GM21367 (cell line): ENCODE data around the gene SFMBT2.
"Not testable (repeated sequence)": the region's sequence is repeated elsewhere in the genome, so short reads cannot be mapped to it uniquely, and the experiment has no call there.

Experiments
- ATAC-seq: cut with Tn5 transposase; IDR thresholded peaks from one replicate; pipeline ENCODE4 v1.9.1; 2021; ENCODE audit not compliant: unreplicated experiment

The SFMBT2 gene

DNA sequence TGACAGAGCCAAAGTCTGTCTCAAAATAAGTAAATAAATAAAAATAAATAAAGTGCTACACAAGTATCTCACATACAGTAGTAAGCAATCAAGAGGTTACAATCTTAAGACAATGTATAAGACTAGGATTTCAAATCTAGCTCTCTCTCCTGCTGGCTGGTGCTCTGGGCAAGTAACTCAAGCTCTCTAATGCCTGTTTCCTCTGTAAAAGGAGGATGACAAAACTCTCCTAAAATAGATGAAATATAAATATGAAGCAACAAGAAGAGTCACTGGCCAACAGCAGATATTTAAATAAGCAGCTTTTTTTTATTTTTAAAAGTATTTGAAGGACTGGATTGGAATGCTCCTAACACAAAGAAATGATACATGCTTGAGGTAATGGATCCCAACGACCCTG lies 7.2 kb downstream of the SFMBT2 start:
- no peak for ATAC-seq

DNA sequence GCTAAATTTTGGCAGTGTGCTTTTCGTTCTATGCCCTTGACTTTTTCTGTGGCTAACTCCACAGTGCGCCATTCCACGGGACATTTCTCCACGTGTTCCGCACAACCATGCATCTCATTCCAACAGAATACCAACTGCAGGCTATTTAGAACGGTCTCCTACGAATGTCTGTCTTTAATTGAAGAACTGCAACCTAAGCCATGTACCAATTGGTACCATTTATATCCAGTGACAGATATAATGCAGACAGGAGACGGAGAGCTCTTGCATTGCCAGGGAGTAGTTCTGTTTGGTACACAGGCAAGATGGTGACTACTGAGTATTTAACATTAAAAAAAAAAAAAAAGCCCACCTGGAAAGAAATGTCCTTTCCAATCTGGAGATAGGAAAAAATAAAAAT lies 9.1 kb downstream of the SFMBT2 start:
- no peak for ATAC-seq

DNA sequence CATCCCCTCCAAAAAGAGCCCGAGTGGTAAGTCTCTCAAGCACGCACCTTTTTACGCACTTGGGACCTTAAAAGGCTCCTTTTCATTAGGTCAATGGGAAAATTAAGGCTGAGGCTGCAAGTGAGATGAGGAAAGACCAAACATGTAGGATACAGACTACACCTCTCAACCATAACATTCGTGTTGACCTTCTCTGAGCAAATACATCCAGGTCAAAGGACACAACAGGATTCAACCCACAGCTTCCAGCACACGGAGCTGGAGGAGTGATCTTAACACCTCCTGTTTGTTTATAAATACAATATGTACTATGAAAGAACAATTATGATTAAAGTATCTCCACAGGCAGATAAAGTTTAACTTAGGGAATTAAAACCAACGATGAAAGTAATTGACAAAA lies 9.7 kb downstream of the SFMBT2 start:
- ATAC-seq: no peak

- ATAC-seq: no peak
Observed at GRCh38 chr10:7400068-7400715, 10.6 kb downstream of the SFMBT2 start.

- no peak for ATAC-seq
Observed at GRCh38 chr10:7399533-7399932, 11.3 kb downstream of the SFMBT2 start.

DNA sequence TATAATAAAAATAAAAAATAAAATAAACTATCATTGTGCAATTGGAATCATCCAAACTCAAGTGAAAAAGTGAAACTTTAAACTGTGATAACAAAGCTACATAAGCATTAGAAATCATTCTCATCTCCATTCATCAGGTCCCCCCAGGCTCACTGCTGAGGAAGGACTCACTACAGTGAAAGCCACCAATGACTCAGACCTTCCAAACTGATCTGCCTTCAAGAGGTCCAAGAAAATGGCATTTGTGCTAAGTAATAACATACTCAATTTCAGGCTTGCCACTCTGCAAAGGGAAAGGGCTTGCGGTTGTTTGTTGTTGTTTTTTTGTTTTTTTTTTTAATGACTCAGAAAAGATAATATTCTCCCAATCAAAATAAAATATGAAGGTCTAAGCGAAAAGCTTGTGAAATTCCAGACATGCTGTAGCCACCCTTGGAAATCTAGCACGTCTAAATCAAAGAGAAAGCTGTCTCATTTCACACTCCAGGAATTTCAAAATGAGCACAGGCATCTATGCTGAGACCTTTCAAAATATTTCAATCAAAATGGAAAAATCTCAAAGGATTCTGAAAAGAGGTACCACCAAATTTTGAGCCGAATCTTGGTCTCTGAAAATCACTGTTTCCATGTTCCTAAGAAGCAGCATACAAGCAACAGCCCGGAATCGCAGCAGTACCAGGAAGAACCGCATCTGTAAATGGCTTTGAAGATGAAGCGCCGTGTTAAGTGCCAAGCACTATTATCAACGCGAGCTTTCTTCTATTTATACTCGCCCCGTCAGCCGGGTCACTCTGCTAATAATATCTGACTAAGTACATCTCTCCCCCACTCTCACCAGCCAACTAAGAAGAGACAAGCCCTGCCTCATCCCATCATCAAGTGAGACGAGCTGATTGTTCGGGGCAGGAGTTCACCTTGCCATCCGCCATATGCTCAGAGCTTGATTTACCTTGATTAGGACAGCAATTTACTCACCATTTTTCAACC lies 13.5 kb downstream of the SFMBT2 start:
- no peak for ATAC-seq

DNA sequence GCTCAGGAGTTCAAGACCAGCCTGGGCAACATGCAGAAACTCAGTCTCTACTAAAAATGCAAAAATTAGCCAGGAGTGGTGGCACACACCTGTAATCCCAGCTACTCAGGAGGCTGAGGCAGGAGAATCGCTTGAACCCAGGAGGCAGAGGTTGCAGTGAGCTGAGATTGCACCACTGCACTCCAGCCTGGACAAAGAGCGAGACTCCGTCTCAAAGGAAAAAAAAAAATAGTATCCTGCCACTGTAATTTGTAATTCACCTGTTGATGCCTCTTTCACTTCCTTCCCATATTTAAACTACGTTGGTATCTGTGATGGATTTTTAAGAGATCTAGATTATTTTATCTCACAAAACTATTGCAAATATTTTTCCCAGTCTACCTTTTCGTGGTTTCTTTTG lies 18.5 kb downstream of the SFMBT2 start:
- ATAC-seq: not testable (repeated sequence)

- ATAC-seq: no peak
Observed at GRCh38 chr10:7391748-7392147, 19.1 kb downstream of the SFMBT2 start.

DNA sequence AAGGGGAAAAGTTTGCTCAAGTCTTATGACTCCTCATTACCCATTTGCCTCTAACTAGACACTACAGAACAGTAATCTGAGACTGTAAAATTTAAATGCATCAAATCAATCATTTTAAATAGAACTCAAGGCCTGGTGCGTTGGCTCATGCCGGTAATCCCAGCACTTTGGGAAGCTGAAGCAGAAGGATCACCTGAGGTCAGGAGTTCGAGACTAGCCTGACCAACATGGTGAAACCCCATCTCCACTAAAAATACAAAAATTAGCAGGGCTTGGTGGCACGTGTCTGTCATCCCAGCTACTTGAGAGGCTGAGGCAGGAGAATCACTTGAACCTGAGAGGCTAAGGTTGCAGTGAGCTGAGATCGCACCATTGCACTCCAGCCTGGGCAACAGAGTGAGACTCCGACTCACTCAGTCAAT lies 20.1 kb downstream of the SFMBT2 start:
- ATAC-seq: not testable (repeated sequence)

DNA sequence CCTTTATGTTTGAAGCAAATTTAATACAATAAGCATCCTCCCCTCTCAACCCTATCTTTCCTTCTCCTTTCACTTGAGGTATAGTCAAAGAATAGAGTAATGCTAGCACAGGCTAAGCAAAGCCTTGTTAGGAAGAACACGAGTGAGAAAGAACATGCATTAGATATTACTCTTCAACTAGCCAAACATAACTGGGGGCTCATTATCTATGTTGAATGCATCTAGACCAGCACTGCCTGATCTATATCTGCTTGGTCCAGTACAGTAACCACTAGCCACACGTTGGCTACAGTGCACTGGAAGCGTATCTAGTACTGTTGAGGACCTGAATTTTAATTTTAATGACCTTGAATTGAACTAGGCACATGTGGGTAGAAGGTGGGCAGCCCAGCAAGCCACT lies 21.0 kb downstream of the SFMBT2 start:
- no peak for ATAC-seq

DNA sequence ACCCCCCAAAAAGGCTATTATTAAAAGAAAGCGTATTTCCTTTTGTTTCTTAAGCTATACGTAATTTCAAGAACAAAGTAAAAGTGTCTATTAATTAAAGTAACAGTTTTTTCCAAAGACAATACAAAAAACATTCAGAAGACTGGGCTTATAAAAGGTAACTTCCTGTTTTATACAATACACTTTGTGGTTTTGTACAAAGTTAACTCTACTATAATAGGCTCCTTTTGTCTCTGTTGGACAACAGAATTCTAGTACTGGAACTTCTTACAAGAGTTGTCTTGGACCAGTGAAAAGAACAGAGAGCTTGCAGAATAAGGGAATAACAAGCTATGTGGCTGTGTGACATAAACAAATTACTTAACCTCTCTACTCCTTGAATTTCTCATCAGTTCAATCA lies 21.5 kb downstream of the SFMBT2 start:
- ATAC-seq: no peak

- ATAC-seq: no peak
Observed at GRCh38 chr10:7388602-7389001, 22.2 kb downstream of the SFMBT2 start.

- ATAC-seq: not testable (repeated sequence)
Observed at GRCh38 chr10:7388149-7388548, 22.7 kb downstream of the SFMBT2 start.

GRCh38 chr10:7385114-7385513 lies 25.7 kb downstream of the SFMBT2 start:
- no peak for ATAC-seq

- no peak for ATAC-seq
Observed at GRCh38 chr10:7383442-7383841, 27.4 kb downstream of the SFMBT2 start.

GRCh38 chr10:7380704-7381241 lies 30.1 kb downstream of the SFMBT2 start:
- no peak for ATAC-seq

DNA sequence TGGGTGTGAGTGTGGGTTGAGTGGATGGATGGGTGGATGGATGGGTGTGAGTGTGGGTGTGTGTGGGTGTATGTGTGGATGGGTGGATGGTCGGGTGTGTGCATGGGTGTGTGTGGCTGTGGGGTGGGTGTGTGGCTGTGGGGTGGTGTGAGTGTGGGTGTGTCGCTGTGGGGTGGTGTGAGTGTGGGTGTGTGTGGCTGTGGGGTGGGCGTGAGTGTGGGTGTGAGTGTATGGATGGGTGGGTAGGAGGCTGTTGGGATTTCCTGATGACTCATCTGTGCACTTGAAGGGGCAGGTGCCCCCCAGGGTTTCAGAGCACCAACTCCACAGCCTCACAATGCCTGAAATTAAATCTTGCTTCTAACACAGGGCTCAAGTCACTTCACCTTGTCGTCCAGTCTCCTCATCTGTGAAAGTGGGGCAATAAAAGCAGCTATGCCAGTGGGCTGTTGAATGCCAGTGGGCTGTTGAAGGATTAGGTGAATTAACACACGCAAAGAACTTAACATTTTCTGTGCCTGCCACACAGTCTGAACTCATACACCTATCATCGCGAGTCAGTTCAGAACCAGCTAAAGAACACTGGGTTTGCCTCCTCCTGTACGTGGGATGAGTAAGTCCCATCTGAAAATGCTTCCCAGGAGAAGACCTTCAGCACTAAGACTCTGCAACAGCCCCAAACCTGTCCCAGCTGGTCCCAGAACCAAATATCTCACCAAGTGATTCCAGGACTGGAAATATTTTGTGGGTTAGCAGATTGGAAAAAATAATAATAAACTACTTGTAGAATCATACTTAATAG lies 32.0 kb downstream of the SFMBT2 start:
- ATAC-seq: no peak

GRCh38 chr10:7377614-7378248 lies 33.1 kb downstream of the SFMBT2 start:
- no peak for ATAC-seq

- ATAC-seq: no peak
Observed at GRCh38 chr10:7374795-7375194, 36.0 kb downstream of the SFMBT2 start.

- no peak for ATAC-seq
Observed at GRCh38 chr10:7373039-7373438, 37.8 kb downstream of the SFMBT2 start.

- ATAC-seq: no peak
Observed at GRCh38 chr10:7372504-7372903, 38.3 kb downstream of the SFMBT2 start.
